HepG2 (cell line): ENCODE data around the gene MAGIX. TPM values are rescaled to one million over a fixed set of nuclear protein-coding genes. Genes with fewer than 3 reads are reported as not detected.

Experiments used
- GATAD2A ChIP-seq: IDR thresholded peaks from 2 replicates; pipeline ENCODE4 v1.6.1; 2016
- GLI4 ChIP-seq: sonication (generic); formaldehyde crosslinking; IDR thresholded peaks from 2 replicates; pipeline ENCODE4 v1.5.1; 2020; ENCODE audit warnings: missing genetic modification reagents, mild to moderate bottlenecking, moderate library complexity, borderline replicate concordance
- RARA ChIP-seq: IDR thresholded peaks from 2 replicates; pipeline ENCODE4 v1.6.1; 2016; ENCODE audit warnings: missing genetic modification reagents, missing compliant biosample characterization
- RBAK ChIP-seq: sonication (generic); formaldehyde crosslinking; IDR thresholded peaks from 2 replicates; pipeline ENCODE4 v1.5.1; 2020; ENCODE audit warnings: mild to moderate bottlenecking, missing genetic modification reagents
- SMAD3 ChIP-seq: sonication (generic); formaldehyde crosslinking; IDR thresholded peaks from 2 replicates; pipeline ENCODE4 v1.4.0; 2020; ENCODE audit warnings: missing genetic modification reagents
- SSRP1 ChIP-seq: IDR thresholded peaks from 2 replicates; pipeline ENCODE4 v1.6.1; 2016; ENCODE audit warnings: control low read depth
- STAT5B ChIP-seq: sonication (generic); formaldehyde crosslinking; IDR thresholded peaks from 2 replicates; pipeline ENCODE4 v1.4.0; 2020; ENCODE audit warnings: missing genetic modification reagents
- ZBTB38 ChIP-seq: sonication (generic); formaldehyde crosslinking; IDR thresholded peaks from 2 replicates; pipeline ENCODE4 v1.5.1; 2020; ENCODE audit warnings: mild to moderate bottlenecking, missing genetic modification reagents
- ZNF142 ChIP-seq: sonication (generic); formaldehyde crosslinking; IDR thresholded peaks from 2 replicates; pipeline ENCODE4 v1.4.0; 2020; ENCODE audit warnings: missing genetic modification reagents
- ZNF274 ChIP-seq: sonication (generic); formaldehyde crosslinking; IDR thresholded peaks from 2 replicates; pipeline ENCODE4 v1.5.1; 2020; ENCODE audit warnings: mild to moderate bottlenecking, missing genetic modification reagents
- ZNF550 ChIP-seq: sonication (generic); formaldehyde crosslinking; IDR thresholded peaks from 2 replicates; pipeline ENCODE4 v1.4.0; 2020; ENCODE audit warnings: mild to moderate bottlenecking, missing genetic modification reagents, borderline replicate concordance
- ZNF713 ChIP-seq: sonication (generic); formaldehyde crosslinking; IDR thresholded peaks from 2 replicates; pipeline ENCODE4 v1.4.0; 2020; ENCODE audit warnings: mild to moderate bottlenecking, missing genetic modification reagents
- ZNF772 ChIP-seq: sonication (generic); formaldehyde crosslinking; IDR thresholded peaks from 2 replicates; pipeline ENCODE4 v1.5.0; 2020; ENCODE audit warnings: mild to moderate bottlenecking, missing genetic modification reagents
- ZSCAN25 ChIP-seq: sonication (generic); formaldehyde crosslinking; IDR thresholded peaks from 2 replicates; pipeline ENCODE4 v1.8.0; 2022; ENCODE audit warnings: mild to moderate bottlenecking, missing genetic modification reagents
- polyA plus RNA-seq, 8 experiments: library from polyadenylated mRNA; depleted of rRNA in 3 of 8; stranded (reverse) in 7 of 8; unstranded in 1 of 8; fragments of >200 nt; fragmentation: Illumina TruSeq in 4 of 8; extraction: Trizol in 4 of 8; gene quantifications; 2 replicates each; pipeline versions ENCODE4 v1.2.1 to v1.2.3, GENCODE V29; 2011 to 2016; ENCODE audit warnings: low read depth in 4 of 8, missing spikeins in 1 of 8, mixed read lengths in 1 of 8; ENCODE audit not compliant: insufficient read depth in 1 of 8
- total RNA-seq, 5 experiments: library from RNA; depleted of rRNA; stranded (reverse); fragments of >200 nt; fragmentation: Illumina TruSeq; extraction: Trizol; gene quantifications; 2 replicates each; pipeline ENCODE4 v1.2.3, GENCODE V29; 2016; ENCODE audit warnings: low read depth in 1 of 5
- TF ChIP-seq, protein P1 (sequence below): IDR thresholded peaks from 2 replicates; pipeline ENCODE4 v1.6.1; 2016; ENCODE audit warnings: missing genetic modification reagents, missing compliant biosample characterization
- TF ChIP-seq, protein P2 (sequence below): sonication (generic); formaldehyde crosslinking; IDR thresholded peaks from 2 replicates; pipeline ENCODE4 v1.4.0; 2020; ENCODE audit warnings: missing genetic modification reagents, borderline replicate concordance

The MAGIX gene
- total and polyA plus RNA-seq, 2 of the 13 experiments (the other 11 are each of a cell fraction or from before 2014, with no cell fraction given), result 0.63 to 1.2 TPM

GRCh38 chrX:49199906-49200771 is 37.6 kb downstream of the MAGIX start, which contains the start of gene SYP (continued):
- TF ChIP-seq ZSCAN25 (CRISPR knock-in tag) (peak; percentile 71; the same call in 1 of the 2 replicates), RBAK (CRISPR knock-in tag) (no peak), RARA (CRISPR knock-in tag) (peak; percentile 52; the same call in 1 of the 2 replicates), ZNF713 (CRISPR knock-in tag) (no peak), SMAD3 (CRISPR knock-in tag) (0 out of 2 replicates have a peak, but pooled peaks have one; percentile 33), STAT5B (CRISPR knock-in tag) (no peak; the same call in 1 of the 2 replicates), ZBTB38 (CRISPR knock-in tag) (peak; percentile 45), ZNF550 (no peak), SSRP1 (CRISPR knock-in tag) (no peak), ZNF142 (CRISPR knock-in tag) (peak; percentile 66), ZNF772 (CRISPR knock-in tag) (peak; percentile 74; the same call in 1 of the 2 replicates), GLI4 (CRISPR knock-in tag) (peak; percentile 52; the same call in 1 of the 2 replicates), ZNF274 (peak; percentile 65; the same call in 1 of the 2 replicates), GATAD2A (no peak; the same call in 1 of the 2 replicates)
- TF ChIP-seq, protein P1, sequence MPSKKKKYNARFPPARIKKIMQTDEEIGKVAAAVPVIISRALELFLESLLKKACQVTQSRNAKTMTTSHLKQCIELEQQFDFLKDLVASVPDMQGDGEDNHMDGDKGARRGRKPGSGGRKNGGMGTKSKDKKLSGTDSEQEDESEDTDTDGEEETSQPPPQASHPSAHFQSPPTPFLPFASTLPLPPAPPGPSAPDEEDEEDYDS (CRISPR knock-in tag), result 0 out of 2 replicates have a peak, but pooled peaks have one; percentile 24
- TF ChIP-seq, protein P2, sequence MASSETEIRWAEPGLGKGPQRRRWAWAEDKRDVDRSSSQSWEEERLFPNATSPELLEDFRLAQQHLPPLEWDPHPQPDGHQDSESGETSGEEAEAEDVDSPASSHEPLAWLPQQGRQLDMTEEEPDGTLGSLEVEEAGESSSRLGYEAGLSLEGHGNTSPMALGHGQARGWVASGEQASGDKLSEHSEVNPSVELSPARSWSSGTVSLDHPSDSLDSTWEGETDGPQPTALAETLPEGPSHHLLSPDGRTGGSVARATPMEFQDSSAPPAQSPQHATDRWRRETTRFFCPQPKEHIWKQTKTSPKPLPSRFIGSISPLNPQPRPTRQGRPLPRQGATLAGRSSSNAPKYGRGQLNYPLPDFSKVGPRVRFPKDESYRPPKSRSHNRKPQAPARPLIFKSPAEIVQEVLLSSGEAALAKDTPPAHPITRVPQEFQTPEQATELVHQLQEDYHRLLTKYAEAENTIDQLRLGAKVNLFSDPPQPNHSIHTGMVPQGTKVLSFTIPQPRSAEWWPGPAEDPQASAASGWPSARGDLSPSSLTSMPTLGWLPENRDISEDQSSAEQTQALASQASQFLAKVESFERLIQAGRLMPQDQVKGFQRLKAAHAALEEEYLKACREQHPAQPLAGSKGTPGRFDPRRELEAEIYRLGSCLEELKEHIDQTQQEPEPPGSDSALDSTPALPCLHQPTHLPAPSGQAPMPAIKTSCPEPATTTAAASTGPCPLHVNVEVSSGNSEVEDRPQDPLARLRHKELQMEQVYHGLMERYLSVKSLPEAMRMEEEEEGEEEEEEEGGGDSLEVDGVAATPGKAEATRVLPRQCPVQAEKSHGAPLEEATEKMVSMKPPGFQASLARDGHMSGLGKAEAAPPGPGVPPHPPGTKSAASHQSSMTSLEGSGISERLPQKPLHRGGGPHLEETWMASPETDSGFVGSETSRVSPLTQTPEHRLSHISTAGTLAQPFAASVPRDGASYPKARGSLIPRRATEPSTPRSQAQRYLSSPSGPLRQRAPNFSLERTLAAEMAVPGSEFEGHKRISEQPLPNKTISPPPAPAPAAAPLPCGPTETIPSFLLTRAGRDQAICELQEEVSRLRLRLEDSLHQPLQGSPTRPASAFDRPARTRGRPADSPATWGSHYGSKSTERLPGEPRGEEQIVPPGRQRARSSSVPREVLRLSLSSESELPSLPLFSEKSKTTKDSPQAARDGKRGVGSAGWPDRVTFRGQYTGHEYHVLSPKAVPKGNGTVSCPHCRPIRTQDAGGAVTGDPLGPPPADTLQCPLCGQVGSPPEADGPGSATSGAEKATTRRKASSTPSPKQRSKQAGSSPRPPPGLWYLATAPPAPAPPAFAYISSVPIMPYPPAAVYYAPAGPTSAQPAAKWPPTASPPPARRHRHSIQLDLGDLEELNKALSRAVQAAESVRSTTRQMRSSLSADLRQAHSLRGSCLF, result no peak
